ENCODE results near the gene ADAM12.

DNA sequence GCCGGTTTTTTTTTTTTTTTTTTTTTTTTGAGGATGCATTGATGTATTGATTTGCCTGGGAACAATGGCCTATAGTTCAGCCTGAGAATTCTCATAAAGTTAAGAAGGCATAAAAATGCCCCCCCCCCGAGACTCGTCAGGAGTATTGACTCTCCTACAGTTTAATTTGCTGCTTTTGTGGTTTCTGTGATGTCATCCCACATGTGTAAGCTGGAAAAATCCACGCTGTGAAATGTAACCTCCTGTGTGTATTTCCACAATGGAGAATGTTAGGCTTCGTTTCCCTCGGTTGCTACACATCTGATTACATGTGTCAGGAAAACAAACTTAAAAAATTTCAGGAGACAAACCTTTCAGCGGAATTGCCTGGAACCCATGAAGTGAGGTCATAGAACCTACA lies 374.0 kb downstream of the ADAM12 start:
- TF ChIP-seq CTCF (IDR thresholded peaks at IDR 0.05; ENCODE audit: insufficient read depth, low read depth, low read length) (no peak), EZH2 (IDR thresholded peaks at IDR 0.05; ENCODE audit: insufficient read depth, low read length) (no peak)

All from astrocyte (in vitro differentiated cells and primary cell).